ENCODE measurements around the gene ATP1A3. TPM values are rescaled to one million over a fixed set of nuclear protein-coding genes. Genes with fewer than 3 reads are reported as not detected.
A peak's percentile ranks its signal among the peaks of the same experiment; 100 is the strongest.

ATP1A3 gene
- total RNA-seq, 2 experiments from 2014 or later = 5.5 to 5.9 TPM

DNA sequence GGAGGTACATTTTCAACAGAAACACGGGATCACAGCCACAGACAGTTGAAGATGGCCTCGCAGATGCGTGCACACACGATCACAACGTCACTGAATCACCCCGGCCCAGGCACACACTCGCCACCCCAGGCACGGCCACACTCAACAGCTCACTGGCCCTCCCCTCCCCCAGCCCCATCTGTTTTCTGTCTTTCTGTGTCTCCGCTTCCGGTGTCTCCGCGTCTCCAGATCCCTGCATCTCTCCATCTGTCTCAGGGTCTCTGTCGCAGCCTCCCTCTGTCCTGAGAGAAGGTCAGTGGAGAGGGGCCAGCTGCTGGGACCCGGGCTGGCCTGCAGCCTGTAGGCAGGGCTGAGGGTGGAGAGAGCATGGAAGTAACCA, 3.8 kb upstream of the ATP1A3 start:
- peak; percentile 49 for DNase-seq
- H3K27ac Mint-ChIP-seq = no peak overlapping the region
- no peak overlapping the region for H3K4me3 Mint-ChIP-seq
- H3K36me3 Mint-ChIP-seq (ENCODE audit: low read depth) = no peaks in the 10 kb centered on the region
- ChIA-PET POLR2A (no interaction called here), CTCF (interaction anchor here (1.0 to 2.4 kb wide), 2 partner anchors 14 to 31 kb away, joined by 3 to 8 read pairs; no protein-coding TSS in a partner anchor)
- H3K27me3 Mint-ChIP-seq = peaks cover 49% of the 10 kb centered on the region
- intact Hi-C loops (cut with micrococcal nuclease) = no loop called here
- H3K4me1 Mint-ChIP-seq (ENCODE audit: low read depth) = peaks cover 29% of the 10 kb centered on the region
- TF ChIP-seq CTCF (IDR thresholded peaks at IDR 0.05) = no peak
- no peaks in the 10 kb centered on the region for H3K9me3 Mint-ChIP-seq
- no peak for ATAC-seq

DNA sequence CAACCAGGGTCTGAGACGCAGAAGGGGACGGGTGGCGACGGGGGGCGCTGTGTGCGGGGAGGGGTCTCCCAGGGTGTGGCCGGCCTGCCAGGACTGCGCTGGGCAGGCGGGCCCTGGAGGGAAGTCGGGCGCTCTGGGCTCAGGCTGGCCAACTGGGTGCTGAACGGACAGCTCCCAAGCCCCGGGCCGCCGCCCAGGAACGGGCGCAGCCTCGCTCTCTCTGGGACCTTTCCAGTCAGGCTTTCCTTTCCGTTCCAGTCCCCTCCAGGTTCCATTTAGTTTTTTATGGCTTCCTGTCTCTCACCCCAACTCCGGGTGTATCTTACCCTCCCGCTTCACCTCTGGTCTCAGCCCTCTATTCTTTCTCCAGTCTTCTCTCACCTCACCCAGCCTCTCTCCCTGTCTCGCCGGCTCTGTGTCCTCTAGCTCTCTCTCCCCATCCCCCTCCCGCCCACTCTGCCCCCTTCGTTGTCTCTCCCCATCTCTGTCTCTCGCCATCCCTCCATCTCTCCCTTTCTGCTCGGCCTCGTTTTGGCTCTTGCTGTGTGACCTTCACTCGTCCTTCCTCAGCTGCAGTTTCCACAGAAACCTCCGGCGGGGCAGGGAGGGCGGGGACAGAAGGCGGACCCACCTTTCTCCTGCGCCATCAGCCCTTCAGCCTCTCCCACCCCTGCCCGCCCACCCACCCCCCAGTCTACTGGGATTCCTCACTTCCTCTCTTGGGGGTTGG, 3.3 kb upstream of the ATP1A3 start:
- ATAC-seq (peak; percentile 32), DNase-seq (peak; percentile 59)
- no peak overlapping the region for H3K27ac Mint-ChIP-seq
- ChIA-PET POLR2A (interaction anchor here (1.1 kb wide), 1 partner anchor 14 kb away, joined by 3 read pairs; no protein-coding TSS in a partner anchor), CTCF (interaction anchor here (1.0 to 2.4 kb wide), 2 partner anchors 14 to 32 kb away, joined by 3 to 8 read pairs; no protein-coding TSS in a partner anchor)
- H3K9me3 Mint-ChIP-seq = no peaks in the 10 kb centered on the region
- H3K27me3 Mint-ChIP-seq = peaks cover 49% of the 10 kb centered on the region
- intact Hi-C loops (cut with micrococcal nuclease) = no loop called here
- no peak for TF ChIP-seq CTCF (IDR thresholded peaks at IDR 0.05)
- peaks cover 29% of the 10 kb centered on the region for H3K4me1 Mint-ChIP-seq (ENCODE audit: low read depth)
- H3K4me3 Mint-ChIP-seq = no peak overlapping the region
- H3K36me3 Mint-ChIP-seq (ENCODE audit: low read depth) = no peaks in the 10 kb centered on the region

DNA sequence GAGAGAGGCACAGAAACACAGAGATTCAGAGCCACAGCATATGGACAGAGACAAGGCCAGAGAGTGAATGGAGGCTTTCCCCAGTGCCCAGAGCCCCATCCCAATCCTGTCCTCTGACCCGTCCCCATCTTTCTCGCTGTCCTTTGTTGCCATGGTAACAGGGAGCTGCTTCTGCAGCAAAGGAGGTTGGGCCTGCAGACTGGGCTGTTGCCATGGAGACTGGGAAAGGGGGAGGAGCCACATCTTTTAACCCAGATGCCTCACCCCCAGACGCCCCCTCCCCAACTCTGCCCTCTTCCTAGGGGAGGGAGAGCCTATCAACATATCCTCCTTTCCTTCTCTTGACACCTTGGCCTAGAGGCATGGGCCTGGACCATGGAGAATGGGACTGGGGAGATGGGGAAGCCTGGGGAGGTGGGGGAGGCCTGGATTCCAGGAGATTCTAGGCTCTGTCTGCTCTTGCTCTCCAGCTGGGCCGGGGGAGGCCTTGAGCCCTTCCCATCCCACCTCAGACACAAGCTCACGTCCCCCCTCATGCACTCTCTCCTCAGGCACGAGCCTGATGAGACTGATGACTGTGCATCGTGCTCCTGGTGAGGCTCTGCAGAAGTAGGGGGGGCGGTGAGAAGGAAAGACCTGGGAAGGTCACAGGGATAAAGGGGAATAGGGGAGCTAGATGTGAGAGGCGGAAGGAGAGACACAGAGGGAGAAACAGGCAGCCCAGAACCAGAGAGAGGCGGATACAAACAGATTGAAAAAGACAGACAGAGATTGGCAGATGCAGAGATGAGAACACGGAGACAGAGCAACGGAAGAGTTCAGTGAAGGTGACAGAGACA, 2.1 kb upstream of the ATP1A3 start:
- TF ChIP-seq CTCF (IDR thresholded peaks at IDR 0.05) = no peak
- peaks cover 29% of the 10 kb centered on the region for H3K4me1 Mint-ChIP-seq (ENCODE audit: low read depth)
- no peak overlapping the region for H3K27ac Mint-ChIP-seq
- H3K4me3 Mint-ChIP-seq = no peak overlapping the region
- CTCF ChIA-PET = interaction anchor here (0.8 to 2.4 kb wide), 2 partner anchors 33 to 39 kb away, joined by 3 to 8 read pairs; no protein-coding TSS in a partner anchor
- no peaks in the 10 kb centered on the region for H3K36me3 Mint-ChIP-seq (ENCODE audit: low read depth)
- no peaks in the 10 kb centered on the region for H3K9me3 Mint-ChIP-seq
- intact Hi-C loops (cut with micrococcal nuclease) = no loop called here
- POLR2A ChIA-PET = interaction anchor here (1.0 to 1.1 kb wide), 2 partner anchors 10 to 13 kb away, joined by 3 to 4 read pairs; no protein-coding TSS in a partner anchor
- ATAC-seq (no peak), DNase-seq (no peak)
- H3K27me3 Mint-ChIP-seq = peaks cover 49% of the 10 kb centered on the region

- no peaks in the 10 kb centered on the region for H3K9me3 Mint-ChIP-seq
- ChIA-PET POLR2A (interaction anchor here (1.0 to 1.4 kb wide), 2 partner anchors 9 to 135 kb away, joined by 3 to 4 read pairs; partner anchors contain the start of gene RPS19), CTCF (interaction anchor here (0.8 to 2.4 kb wide), 2 partner anchors 34 to 40 kb away, joined by 3 to 8 read pairs; no protein-coding TSS in a partner anchor)
- H3K36me3 Mint-ChIP-seq (ENCODE audit: low read depth) = no peaks in the 10 kb centered on the region
- TF ChIP-seq CTCF (IDR thresholded peaks at IDR 0.05) = no peak
- peaks cover 29% of the 10 kb centered on the region for H3K4me1 Mint-ChIP-seq (ENCODE audit: low read depth)
- no peak overlapping the region for H3K27ac Mint-ChIP-seq
- peak overlapping the region; percentile 1 for H3K4me3 Mint-ChIP-seq
- intact Hi-C loops (cut with micrococcal nuclease) = no loop called here
- DNase-seq = peak; percentile 26
- ATAC-seq = no peak
- peaks cover 44% of the 10 kb centered on the region for H3K27me3 Mint-ChIP-seq
These were observed 1.2 kb upstream of the ATP1A3 start for GRCh38 chr19:41994994-41995958.

Data from activated CD8-positive, alpha-beta T cell treated with anti-CD3 and anti-CD28 coated beads for 36 hours (primary cell).